Bronchial epithelial cell (primary cell): ENCODE measurements around the gene BTBD6. TPM values are rescaled to one million over a fixed set of nuclear protein-coding genes. Genes with fewer than 3 reads are reported as not detected.

ENCODE experiments used
- DNase-seq: peaks from one replicate; pipeline ENCODE4 v3.0.0-alpha.2; 2010; ENCODE audit warnings: low read depth
- FAIRE-seq: peaks from 2 replicates; lab custom pipeline; 2011; peaks lifted over from hg19 to GRCh38; lab: Jason Lieb, UNC
- H3K27me3 ChIP-seq: 2 replicates; pipeline ENCODE4 v1.5.1; 2011; ENCODE audit warnings: low read length; ENCODE audit not compliant: control insufficient read depth, insufficient read depth
- H3K36me3 ChIP-seq: 2 replicates; pipeline ENCODE4 v1.5.1; 2011; ENCODE audit warnings: low read length; ENCODE audit not compliant: control insufficient read depth, insufficient read depth
- H3K4me3 ChIP-seq: 2 replicates; pipeline ENCODE4 v1.5.1; 2011; ENCODE audit warnings: mild to moderate bottlenecking, low read depth, low read length, control low read depth
- total RNA-seq: library from RNA; depleted of rRNA; stranded (reverse); fragments of >200 nt; gene quantifications from 2 replicates; pipeline ENCODE4 v1.2.1, GENCODE V29; 2014
- TF ChIP-seq, protein P1 (sequence below): IDR thresholded peaks from 2 replicates; pipeline ENCODE4 v1.5.1; 2011; ENCODE audit warnings: mild to moderate bottlenecking, moderate library complexity, low read length, control low read depth, inconsistent platforms; ENCODE audit not compliant: insufficient read depth, severe bottlenecking

The BTBD6 gene
- total RNA-seq, 1 donor from 2014 or later: 75.8 TPM

DNA sequence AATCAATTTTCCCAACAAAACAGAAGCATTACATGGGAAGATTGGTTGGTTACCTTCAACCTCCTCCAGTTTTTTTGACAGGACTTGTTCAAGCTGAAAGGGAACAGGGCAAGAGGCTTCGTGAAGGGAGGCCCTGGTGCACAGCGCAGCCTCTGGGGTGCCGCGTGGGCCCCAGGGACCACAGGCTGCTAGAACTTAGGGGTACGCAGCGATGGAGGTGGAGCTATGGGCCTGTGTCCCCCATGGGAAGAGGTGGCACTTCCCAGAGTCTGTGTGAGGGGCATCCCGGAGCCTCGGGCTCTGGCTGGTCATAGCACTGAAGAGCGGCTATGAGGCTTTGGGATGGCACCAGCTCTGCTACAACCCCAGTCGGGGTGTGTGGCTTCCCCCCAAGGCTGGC, 22.1 kb upstream of the BTBD6 start:
- H3K4me3 ChIP-seq: no peak overlapping the region
- H3K27me3 ChIP-seq: no peaks in the 10 kb centered on the region
- DNase-seq (no peak), FAIRE-seq (no peak)
- TF ChIP-seq, protein P1, sequence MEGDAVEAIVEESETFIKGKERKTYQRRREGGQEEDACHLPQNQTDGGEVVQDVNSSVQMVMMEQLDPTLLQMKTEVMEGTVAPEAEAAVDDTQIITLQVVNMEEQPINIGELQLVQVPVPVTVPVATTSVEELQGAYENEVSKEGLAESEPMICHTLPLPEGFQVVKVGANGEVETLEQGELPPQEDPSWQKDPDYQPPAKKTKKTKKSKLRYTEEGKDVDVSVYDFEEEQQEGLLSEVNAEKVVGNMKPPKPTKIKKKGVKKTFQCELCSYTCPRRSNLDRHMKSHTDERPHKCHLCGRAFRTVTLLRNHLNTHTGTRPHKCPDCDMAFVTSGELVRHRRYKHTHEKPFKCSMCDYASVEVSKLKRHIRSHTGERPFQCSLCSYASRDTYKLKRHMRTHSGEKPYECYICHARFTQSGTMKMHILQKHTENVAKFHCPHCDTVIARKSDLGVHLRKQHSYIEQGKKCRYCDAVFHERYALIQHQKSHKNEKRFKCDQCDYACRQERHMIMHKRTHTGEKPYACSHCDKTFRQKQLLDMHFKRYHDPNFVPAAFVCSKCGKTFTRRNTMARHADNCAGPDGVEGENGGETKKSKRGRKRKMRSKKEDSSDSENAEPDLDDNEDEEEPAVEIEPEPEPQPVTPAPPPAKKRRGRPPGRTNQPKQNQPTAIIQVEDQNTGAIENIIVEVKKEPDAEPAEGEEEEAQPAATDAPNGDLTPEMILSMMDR: no peak
- peaks cover 6% of the 10 kb centered on the region for H3K36me3 ChIP-seq

DNA sequence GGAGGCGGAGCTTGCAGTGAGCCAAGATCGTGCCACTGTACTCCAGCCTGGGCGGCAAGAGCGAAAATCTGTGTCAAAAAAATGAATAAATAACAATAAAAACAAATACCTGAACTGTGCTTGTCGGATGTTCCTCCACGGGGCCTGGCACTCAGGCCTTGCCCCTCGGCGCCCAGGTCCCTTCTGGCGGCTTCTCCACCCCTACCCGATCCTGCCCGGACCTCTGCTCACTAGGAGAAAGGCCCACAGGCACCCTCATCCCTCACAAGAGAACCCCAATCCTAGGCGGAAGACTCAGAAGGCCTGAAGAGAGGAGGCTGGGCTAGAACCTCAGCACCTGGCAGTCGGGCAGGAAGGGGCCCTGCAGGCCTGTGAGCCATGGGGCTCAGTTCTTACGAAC, 21.0 kb upstream of the BTBD6 start:
- Histone ChIP-seq H3K27me3 (no peaks in the 10 kb centered on the region), H3K36me3 (peaks cover 4% of the 10 kb centered on the region), H3K4me3 (no peak overlapping the region)
- TF ChIP-seq, protein P1: no peak
- DNase-seq: no peak
- FAIRE-seq: no peak

DNA sequence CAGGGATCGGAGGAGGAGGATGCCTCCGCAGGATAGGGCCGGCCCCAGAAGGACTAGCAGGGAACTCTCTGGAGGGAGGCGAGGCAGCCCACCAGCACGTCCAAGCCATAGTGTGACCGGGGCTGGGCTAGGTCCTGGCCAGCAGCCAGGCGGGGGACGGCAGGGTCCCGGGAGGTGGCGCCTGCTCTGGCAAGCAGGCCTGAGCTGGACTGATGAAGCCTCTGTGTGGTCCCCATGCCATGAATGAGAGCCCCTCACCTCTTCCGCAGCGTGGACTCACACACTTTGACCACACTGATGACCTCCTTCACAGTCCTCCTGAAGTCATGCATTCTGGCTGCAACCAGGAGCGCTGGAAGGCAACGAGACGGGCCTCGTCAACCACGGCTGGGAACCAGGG, 19.8 kb upstream of the BTBD6 start:
- FAIRE-seq (no peak), DNase-seq (no peak)
- no peaks in the 10 kb centered on the region for H3K27me3 ChIP-seq
- TF ChIP-seq, protein P1: no peak
- H3K36me3 ChIP-seq: peaks cover 4% of the 10 kb centered on the region
- no peak overlapping the region for H3K4me3 ChIP-seq

DNA sequence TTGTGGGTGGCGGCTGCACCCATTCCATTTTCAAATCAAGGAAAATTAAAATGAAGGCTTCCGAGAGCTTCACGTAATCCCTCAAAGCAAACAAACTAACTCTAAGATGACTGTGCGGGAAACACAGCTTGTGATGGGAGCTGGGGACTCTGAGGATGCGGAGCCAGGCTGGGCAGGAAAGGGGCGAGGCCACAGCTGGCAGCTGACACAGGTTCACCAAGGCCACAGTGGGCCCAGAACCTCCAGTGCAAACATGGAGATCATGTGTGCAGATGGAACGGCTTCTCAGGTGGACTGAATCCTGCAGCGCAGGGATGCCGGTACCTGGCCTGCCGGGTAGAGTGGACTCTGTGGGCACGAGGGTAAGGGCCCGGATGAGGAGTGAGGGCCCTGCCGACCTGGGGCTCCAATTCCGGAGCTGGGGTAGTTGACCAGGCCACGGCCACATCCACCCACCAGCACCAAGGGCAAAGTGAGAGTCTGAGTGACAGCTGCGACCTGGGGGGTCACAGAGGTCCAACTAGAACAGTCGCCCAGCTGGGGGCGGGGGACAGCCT, 19.2 kb upstream of the BTBD6 start:
- Histone ChIP-seq H3K4me3 (no peak overlapping the region), H3K36me3 (peaks cover 4% of the 10 kb centered on the region), H3K27me3 (no peaks in the 10 kb centered on the region)
- DNase-seq (no peak), FAIRE-seq (no peak)
- TF ChIP-seq, protein P1: no peak

DNA sequence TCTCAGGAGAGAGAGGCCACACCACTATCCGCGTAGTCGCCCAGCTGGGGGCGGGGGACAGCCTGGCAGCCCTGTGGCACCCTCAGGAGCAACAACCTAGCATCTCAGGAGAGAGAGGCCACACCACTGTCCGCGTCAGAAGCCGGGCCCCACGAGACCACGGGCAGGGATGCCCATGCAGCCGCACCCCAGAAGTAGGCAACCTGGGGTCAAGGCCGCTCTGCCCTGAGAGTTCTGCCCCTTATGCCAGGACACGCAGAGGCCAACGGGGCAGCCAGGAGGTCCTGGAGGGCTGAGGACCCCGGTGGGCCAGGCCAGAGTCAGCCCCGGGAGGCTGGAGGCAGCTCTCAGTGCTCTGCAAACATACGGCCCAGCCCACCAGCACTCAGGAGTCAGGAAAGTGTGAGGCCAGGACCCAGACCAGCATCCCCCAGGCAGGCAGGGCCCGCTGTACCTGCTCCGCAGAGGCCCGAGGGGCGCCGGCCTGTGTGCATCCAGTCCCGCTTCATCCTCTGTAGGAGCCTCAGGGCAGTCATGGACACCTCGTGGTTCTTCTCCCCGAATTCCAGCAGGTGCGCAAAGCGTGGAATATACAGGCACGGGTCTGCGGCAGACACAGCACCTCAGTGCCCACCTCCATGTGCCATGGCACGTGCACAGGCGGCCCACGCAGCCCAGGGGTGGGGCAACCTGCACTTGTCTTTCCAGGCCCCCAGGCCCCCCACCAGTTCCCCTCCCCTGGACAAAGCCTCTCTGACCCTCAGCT, 7.3 kb upstream of the BTBD6 start:
- TF ChIP-seq, protein P1: no peak
- no peak for FAIRE-seq
- no peak for DNase-seq
- Histone ChIP-seq H3K27me3 (no peaks in the 10 kb centered on the region), H3K4me3 (no peak overlapping the region), H3K36me3 (peaks cover 3% of the 10 kb centered on the region)

DNA sequence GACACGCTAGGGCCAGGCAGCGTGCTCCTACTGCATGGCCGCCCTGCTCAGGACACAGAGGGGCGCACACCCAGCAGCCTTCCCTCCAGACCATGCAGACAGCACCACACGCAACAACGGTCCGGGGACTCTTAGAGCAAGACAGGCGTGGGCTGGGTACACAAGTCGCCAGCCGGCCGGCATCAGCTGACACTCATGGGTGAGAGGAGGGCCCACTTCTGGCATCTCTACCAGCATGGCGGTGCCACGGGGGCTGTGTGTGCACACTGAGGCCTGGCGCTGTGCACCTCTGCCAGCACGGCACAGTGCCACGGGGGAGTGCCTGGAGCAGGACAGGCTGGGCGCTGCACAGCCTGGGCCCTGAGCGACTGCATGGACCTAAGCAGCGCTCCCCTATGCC, 6.7 kb upstream of the BTBD6 start:
- Histone ChIP-seq H3K36me3 (peaks cover 3% of the 10 kb centered on the region), H3K4me3 (no peak overlapping the region), H3K27me3 (no peaks in the 10 kb centered on the region)
- FAIRE-seq (no peak), DNase-seq (no peak)
- TF ChIP-seq, protein P1: no peak
